HCT116 (cell line): ENCODE data around the gene GGT6. TPM values are rescaled to one million over a fixed set of nuclear protein-coding genes. Genes with fewer than 3 reads are reported as not detected.

Source experiments
- ATAC-seq: fragments of 200-7000 bp; cut with Tn5 transposase; 2 replicates; pipeline ENCODE4 v1.9.1; 2020; ENCODE audit warnings: mild to moderate bottlenecking, moderate library complexity
- BruUV-seq: library from RNA; stranded (reverse); fragments of 400-500 nt; replicated peaks from 2 replicates; lab custom pipeline; 2021; lab: Mats Ljungman, UMichigan
- CTCF ChIA-PET: fragments of 300-600 bp; sonication (Branson Sonifier 250); formaldehyde crosslinking; loops from one replicate; lab custom pipeline; 2021; ENCODE audit warnings: antibody characterized with exemption; lab: Charles Lee
- POLR2A ChIA-PET: fragments of 300-600, 350-600 bp; sonication (Branson Sonifier 250); formaldehyde crosslinking; loops from one replicate; lab custom pipeline; 2021; ENCODE audit warnings: antibody characterized with exemption; lab: Charles Lee
- RAD21 ChIA-PET, 2 experiments: fragments of 300-600 bp; sonication (Branson Sonifier 250); formaldehyde crosslinking; loops; one replicate each; lab custom pipeline; 2023; ENCODE audit warnings: low total read pairs in 2 of 2; ENCODE audit not compliant: uncharacterized antibody in 2 of 2, unreplicated experiment in 2 of 2, low non-redundant PET in 1 of 2; lab: Charles Lee
- DNase-seq: peaks from one replicate; pipeline ENCODE4 v3.0.0-alpha.2; 2010; ENCODE audit warnings: low read depth, low spot score
- H2AFZ ChIP-seq: fragments of 200-600 bp; shearing (Covaris generic), sonication (generic); 2 replicates; pipeline ENCODE4 v1.6.1; 2017; ENCODE audit warnings: low read depth, mixed run types, mixed read lengths, antibody characterized with exemption, low read length; ENCODE audit not compliant: poor library complexity, severe bottlenecking
- H3K27ac ChIP-seq: 2 replicates; pipeline ENCODE4 v1.5.1; 2012; ENCODE audit warnings: low read depth, low read length
- H3K27me3 ChIP-seq: fragments of 200-600 bp; sonication (generic); 2 replicates; pipeline ENCODE4 v1.6.1; 2016; ENCODE audit warnings: mixed run types, low read length, mixed read lengths; ENCODE audit not compliant: insufficient read depth
- H3K36me3 ChIP-seq, 2 experiments: fragments of 200-500 bp in 1 of 2; fragments of 200-600 bp in 1 of 2; sonication (Bioruptor generic) in 1 of 2; sonication (generic) in 1 of 2; 2 replicates each; pipeline versions ENCODE4 v1.5.1 to v1.6.1; 2014 to 2016; ENCODE audit warnings: low read length in 2 of 2, inconsistent platforms in 1 of 2, mixed read lengths in 1 of 2, mixed run types in 1 of 2; ENCODE audit not compliant: insufficient read depth in 2 of 2, control insufficient read depth in 1 of 2
- H3K4me1 ChIP-seq, 2 experiments: fragments of 200-600 bp in 1 of 2; sonication (generic) in 1 of 2; 2 replicates each; pipeline versions ENCODE4 v1.5.1 to v1.6.1; 2012 to 2017; ENCODE audit warnings: low read length in 2 of 2, inconsistent platforms in 1 of 2, mild to moderate bottlenecking in 1 of 2, mixed read lengths in 1 of 2, mixed run types in 1 of 2, moderate library complexity in 1 of 2; ENCODE audit not compliant: insufficient read depth in 2 of 2, control insufficient read depth in 1 of 2
- H3K4me2 ChIP-seq: fragments of 200-600 bp; sonication (generic); 2 replicates; pipeline ENCODE4 v1.6.1; 2017; ENCODE audit warnings: mixed run types, low read length, mixed read lengths
- H3K4me3 ChIP-seq, 2 experiments: fragments of 200-600 bp in 1 of 2; sonication (generic) in 1 of 2; replicated peaks in 1 of 2; 2 replicates each; pipeline ENCODE4 v1.5.1; 2011 to 2016; ENCODE audit warnings: low read length in 2 of 2, control low read depth in 1 of 2, low read depth in 1 of 2, mild to moderate bottlenecking in 1 of 2, mixed read lengths in 1 of 2, mixed run types in 1 of 2
- H3K79me2 ChIP-seq: fragments of 200-600 bp; sonication (generic); 2 replicates; pipeline ENCODE4 v1.6.1; 2017; ENCODE audit warnings: mild to moderate bottlenecking, mixed run types, low read length, moderate library complexity, mixed read lengths; ENCODE audit not compliant: insufficient read depth
- H3K9ac ChIP-seq: fragments of 200-600 bp; sonication (generic); 2 replicates; pipeline ENCODE4 v1.6.1; 2016; ENCODE audit warnings: low read length, mixed read lengths
- H3K9me2 ChIP-seq: fragments of 200-600 bp; sonication (generic), shearing (Covaris generic); 2 replicates; pipeline ENCODE4 v1.6.1; 2017; ENCODE audit warnings: mixed run types, mild to moderate bottlenecking, moderate library complexity; ENCODE audit not compliant: insufficient read depth
- H3K9me3 ChIP-seq, 2 experiments: fragments of 200-500 bp in 1 of 2; fragments of 200-600 bp in 1 of 2; sonication (Bioruptor generic) in 1 of 2; sonication (generic) in 1 of 2; 2 replicates each; pipeline ENCODE4 v1.6.1; 2014 to 2017; ENCODE audit warnings: low read length in 2 of 2, mixed read lengths in 2 of 2, inconsistent platforms in 1 of 2, low read depth in 1 of 2, mild to moderate bottlenecking in 1 of 2, mixed run types in 1 of 2, moderate library complexity in 1 of 2; ENCODE audit not compliant: control insufficient read depth in 1 of 2, insufficient read depth in 1 of 2
- H4K20me1 ChIP-seq: fragments of 200-600 bp; sonication (generic), shearing (Covaris generic); 2 replicates; pipeline ENCODE4 v1.6.1; 2017; ENCODE audit warnings: mixed run types, mild to moderate bottlenecking, moderate library complexity; ENCODE audit not compliant: insufficient read depth
- CBX3 ChIP-seq: IDR thresholded peaks from 2 replicates; pipeline ENCODE4 v1.6.1; 2012; ENCODE audit warnings: low read depth
- EGR1 ChIP-seq: IDR thresholded peaks from 2 replicates; pipeline ENCODE4 v1.6.1; 2012; ENCODE audit warnings: low read depth
- EZH2phosphoT487 ChIP-seq: fragments of 200-600 bp; IDR thresholded peaks from 2 replicates; pipeline ENCODE4 v1.6.1; 2018; ENCODE audit warnings: antibody characterized with exemption, borderline replicate concordance
- POLR2A ChIP-seq: IDR thresholded peaks from 2 replicates; pipeline ENCODE4 v1.7.0; 2011; ENCODE audit warnings: borderline replicate concordance; ENCODE audit not compliant: insufficient read depth, insufficient read length; ENCODE audit errors: extremely low read depth
- POLR2AphosphoS5 ChIP-seq: IDR thresholded peaks from 2 replicates; pipeline ENCODE4 v1.6.1; 2011; ENCODE audit warnings: mild to moderate bottlenecking, low read depth, low read length, moderate library complexity
- RAD21 ChIP-seq: IDR thresholded peaks from 2 replicates; pipeline ENCODE4 v1.6.1; 2012; ENCODE audit warnings: low read depth, mild to moderate bottlenecking
- SIN3A ChIP-seq: IDR thresholded peaks from 2 replicates; pipeline ENCODE4 v1.6.1; 2012; ENCODE audit warnings: low read depth
- SP1 ChIP-seq: IDR thresholded peaks from 2 replicates; pipeline ENCODE4 v1.6.1; 2012; ENCODE audit warnings: low read depth
- TCF7L2 ChIP-seq: IDR thresholded peaks from 2 replicates; pipeline ENCODE4 v1.7.0; 2011; ENCODE audit warnings: borderline replicate concordance, inconsistent platforms; ENCODE audit not compliant: insufficient read depth, insufficient read length; ENCODE audit errors: extremely low read depth
- ZNF274 ChIP-seq: fragments of 200-500 bp; sonication (Bioruptor generic); IDR thresholded peaks from 2 replicates; pipeline ENCODE4 v1.6.1; 2014; ENCODE audit warnings: mild to moderate bottlenecking, low read depth, low read length, inconsistent platforms
- intact Hi-C: fragments of 100-400 bp; cut with micrococcal nuclease; formaldehyde crosslinking; loops from 2 replicates; pipeline ENCODE4 v1.10.0; 2022
- total RNA-seq: library from RNA; stranded (reverse); gene quantifications from one replicate; pipeline ENCODE4 v1.2.1, GENCODE V29; 2021; ENCODE audit not compliant: unreplicated experiment

GGT6 gene
- total RNA-seq, 1 experiment from 2014 or later: 0.10 TPM

DNA sequence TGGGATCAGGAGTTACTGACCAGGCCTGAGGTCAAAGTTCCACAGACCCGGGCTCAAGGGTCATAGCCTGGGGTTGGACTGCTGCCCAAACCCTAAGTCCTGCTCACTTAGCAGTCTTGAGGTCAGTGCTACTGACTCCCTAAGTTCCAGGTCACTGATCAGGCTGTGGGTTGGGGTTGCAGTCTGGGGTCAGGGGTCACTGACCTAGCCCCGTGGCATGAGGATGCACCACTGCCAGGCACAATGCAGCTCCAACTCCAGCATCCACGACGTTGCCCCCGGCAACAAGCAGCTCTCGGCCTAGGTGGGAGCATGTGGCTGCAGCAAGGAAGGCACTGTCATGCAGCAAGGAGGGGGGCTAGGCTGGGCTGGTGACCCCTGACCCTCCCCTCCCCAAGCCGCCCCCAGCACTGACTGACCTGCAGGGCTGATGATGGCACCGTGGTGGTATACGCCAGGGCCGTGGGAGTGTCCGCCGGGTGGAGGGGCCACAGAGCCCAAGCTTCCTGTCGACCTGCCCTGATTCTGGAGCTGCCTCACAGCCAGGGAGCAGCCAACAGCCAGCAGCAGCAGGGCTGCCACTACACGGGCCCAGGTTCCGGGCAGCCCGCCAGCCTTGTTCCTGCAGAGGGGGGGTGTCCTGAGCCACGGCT is 1.1 kb downstream of the GGT6 start:
- no peaks in the 10 kb centered on the region for H3K27me3 ChIP-seq
- DNase-seq: no peak
- no TSS peak for BruUV-seq
- H3K9ac ChIP-seq: no peak overlapping the region
- POLR2A ChIA-PET: no interaction called here
- peaks cover 0 to 5% of the 10 kb centered on the region in 2 experiments; a peak in 1 of 4 replicates for H3K36me3 ChIP-seq
- no peaks in the 10 kb centered on the region for H4K20me1 ChIP-seq
- H3K27ac ChIP-seq: no peak overlapping the region
- no peak overlapping the region for H3K4me2 ChIP-seq
- ATAC-seq: no peak
- no peak overlapping the region for H2AFZ ChIP-seq
- no peaks in the 10 kb centered on the region for H3K9me2 ChIP-seq
- no peak for TF ChIP-seq EZH2phosphoT487
- TF ChIP-seq ZNF274: no peak
- TF ChIP-seq POLR2A: no peak
- no peak for TF ChIP-seq POLR2AphosphoS5
- no peak for TF ChIP-seq CBX3
- TF ChIP-seq EGR1: no peak
- no peak for TF ChIP-seq SIN3A
- no peak for TF ChIP-seq TCF7L2
- no peak for TF ChIP-seq SP1
- TF ChIP-seq RAD21: no peak
- TF ChIP-seq, all 23 proteins: peak for 0
- Histone ChIP-seq H3K4me1 (peaks cover under 1 to 9% of the 10 kb centered on the region in 2 experiments; a peak in 3 of 4 replicates), H3K79me2 (peaks cover 15% of the 10 kb centered on the region), H3K4me3 (no peak overlapping the region), H3K9me3 (no peaks in the 10 kb centered on the region)
- ChIA-PET RAD21 (no interaction called here), CTCF (no interaction called here)
- intact Hi-C loops: no loop called here

DNA sequence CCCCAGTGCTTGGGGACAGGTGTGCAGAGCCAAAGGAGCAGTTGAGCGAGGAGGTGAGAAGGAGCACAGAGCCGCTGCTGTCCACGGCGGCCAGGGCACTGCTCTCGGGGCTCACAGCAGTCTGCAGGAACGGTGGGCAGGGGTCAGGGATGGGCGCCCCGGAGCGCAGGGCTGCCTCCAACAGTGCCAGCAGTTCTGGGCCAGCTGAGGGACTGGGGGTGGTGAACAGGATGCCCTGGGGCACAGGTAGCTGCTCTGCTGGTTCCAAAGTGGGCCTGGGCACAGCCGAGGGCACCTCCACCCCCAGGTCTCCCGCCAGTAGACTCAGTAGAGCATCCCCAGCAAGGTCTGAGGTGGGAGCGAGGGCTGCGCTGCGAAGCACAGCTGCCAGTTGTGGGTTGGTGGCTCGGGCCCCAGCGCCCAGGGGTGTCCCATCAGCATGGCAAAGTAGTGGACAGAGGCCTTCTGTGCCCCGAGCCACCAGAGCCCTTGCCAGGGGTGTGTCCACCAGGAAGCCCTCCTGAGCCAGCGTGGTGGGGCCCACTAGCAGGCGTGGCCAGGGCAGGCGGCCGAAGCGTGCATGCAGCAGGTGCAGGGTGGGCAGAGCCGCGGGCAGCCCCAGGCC is 1.9 kb downstream of the GGT6 start:
- RAD21 ChIA-PET: no interaction called here
- Histone ChIP-seq H2AFZ (no peak overlapping the region), H4K20me1 (no peaks in the 10 kb centered on the region), H3K4me3 (no peak overlapping the region), H3K27ac (no peak overlapping the region), H3K27me3 (no peaks in the 10 kb centered on the region), H3K36me3 (peaks cover 0 to 13% of the 10 kb centered on the region in 2 experiments; a peak in 2 of 4 replicates), H3K9ac (no peak overlapping the region), H3K79me2 (peaks cover 23% of the 10 kb centered on the region), H3K9me2 (no peaks in the 10 kb centered on the region), H3K4me2 (no peak overlapping the region), H3K4me1 (peaks cover 6 to 16% of the 10 kb centered on the region in 2 experiments; a peak in 3 of 4 replicates), H3K9me3 (no peaks in the 10 kb centered on the region)
- intact Hi-C loops: no loop called here
- ATAC-seq (no peak), DNase-seq (no peak)
- CTCF ChIA-PET: no interaction called here
- POLR2A ChIA-PET: no interaction called here
- no TSS peak for BruUV-seq
- TF ChIP-seq SIN3A (no peak), CBX3 (no peak)
